Mammary epithelial cell (primary cell): ENCODE data around the gene CHD8.

Experiments
- EZH2 ChIP-seq: IDR thresholded peaks from 2 replicates; pipeline ENCODE4 v1.6.1; 2012; ENCODE audit warnings: low read length, inconsistent platforms, borderline replicate concordance
- TF ChIP-seq, protein P1 (sequence below), 2 donors: IDR thresholded peaks in 1 of 2; conservative IDR thresholded peaks in 1 of 2; 2 replicates each; pipeline ENCODE4 v1.5.1; 2011 to 2012; ENCODE audit warnings: inconsistent platforms in 2 of 2, low read length in 2 of 2, mild to moderate bottlenecking in 2 of 2, control low read depth in 1 of 2, low read depth in 1 of 2; ENCODE audit not compliant: insufficient read depth in 1 of 2; ENCODE audit errors: extremely low read depth in 1 of 2

DNA sequence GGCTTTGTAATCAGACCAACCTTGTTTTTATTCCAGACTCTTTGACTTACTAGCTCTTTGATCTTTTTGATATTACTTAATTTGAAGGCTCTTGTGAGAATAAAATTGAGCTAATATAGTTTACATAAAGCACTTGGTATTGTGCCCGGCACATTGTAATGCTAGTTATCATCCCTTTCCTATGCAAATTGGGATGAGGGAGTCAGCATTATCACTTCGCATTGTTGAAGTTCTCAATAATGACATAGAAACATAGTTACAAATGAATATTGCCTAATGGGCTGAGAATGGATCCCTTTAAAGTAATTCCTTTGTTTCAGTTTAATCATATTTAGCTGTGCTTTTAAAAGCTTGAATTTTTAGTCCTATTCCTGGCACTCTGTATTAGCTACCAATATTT lies 108.7 kb downstream of the CHD8 start:
- TF ChIP-seq, protein P1, sequence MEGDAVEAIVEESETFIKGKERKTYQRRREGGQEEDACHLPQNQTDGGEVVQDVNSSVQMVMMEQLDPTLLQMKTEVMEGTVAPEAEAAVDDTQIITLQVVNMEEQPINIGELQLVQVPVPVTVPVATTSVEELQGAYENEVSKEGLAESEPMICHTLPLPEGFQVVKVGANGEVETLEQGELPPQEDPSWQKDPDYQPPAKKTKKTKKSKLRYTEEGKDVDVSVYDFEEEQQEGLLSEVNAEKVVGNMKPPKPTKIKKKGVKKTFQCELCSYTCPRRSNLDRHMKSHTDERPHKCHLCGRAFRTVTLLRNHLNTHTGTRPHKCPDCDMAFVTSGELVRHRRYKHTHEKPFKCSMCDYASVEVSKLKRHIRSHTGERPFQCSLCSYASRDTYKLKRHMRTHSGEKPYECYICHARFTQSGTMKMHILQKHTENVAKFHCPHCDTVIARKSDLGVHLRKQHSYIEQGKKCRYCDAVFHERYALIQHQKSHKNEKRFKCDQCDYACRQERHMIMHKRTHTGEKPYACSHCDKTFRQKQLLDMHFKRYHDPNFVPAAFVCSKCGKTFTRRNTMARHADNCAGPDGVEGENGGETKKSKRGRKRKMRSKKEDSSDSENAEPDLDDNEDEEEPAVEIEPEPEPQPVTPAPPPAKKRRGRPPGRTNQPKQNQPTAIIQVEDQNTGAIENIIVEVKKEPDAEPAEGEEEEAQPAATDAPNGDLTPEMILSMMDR (conservative IDR thresholded peaks at IDR 0.05 in 1 of 2, IDR thresholded peaks at IDR 0.05 in 1 of 2; ENCODE audit: extremely low read depth in 1 of 2, insufficient read depth in 1 of 2, low read depth in 1 of 2, low read length in 2 of 2): no peak
- TF ChIP-seq EZH2: no peak
